Measurements from ENCODE around the gene HOXD9.

The HOXD9 gene

DNA sequence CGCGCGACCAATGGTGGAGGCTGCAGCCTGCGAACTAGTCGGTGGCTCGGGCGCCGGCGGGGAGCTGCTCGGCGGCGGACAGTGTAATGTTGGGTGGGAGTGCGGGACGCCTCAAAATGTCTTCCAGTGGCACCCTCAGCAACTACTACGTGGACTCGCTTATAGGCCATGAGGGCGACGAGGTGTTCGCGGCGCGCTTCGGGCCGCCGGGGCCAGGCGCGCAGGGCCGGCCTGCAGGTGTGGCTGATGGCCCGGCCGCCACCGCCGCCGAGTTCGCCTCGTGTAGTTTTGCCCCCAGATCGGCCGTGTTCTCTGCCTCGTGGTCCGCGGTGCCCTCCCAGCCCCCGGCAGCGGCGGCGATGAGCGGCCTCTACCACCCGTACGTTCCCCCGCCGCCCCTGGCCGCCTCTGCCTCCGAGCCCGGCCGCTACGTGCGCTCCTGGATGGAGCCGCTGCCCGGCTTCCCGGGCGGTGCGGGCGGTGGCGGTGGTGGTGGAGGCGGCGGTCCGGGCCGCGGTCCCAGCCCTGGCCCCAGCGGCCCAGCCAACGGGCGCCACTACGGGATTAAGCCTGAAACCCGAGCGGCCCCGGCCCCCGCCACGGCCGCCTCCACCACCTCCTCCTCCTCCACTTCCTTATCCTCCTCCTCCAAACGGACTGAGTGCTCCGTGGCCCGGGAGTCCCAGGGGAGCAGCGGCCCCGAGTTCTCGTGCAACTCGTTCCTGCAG, at the start of gene HOXD9:
TSS of gene HOXD9 (plus strand) at position 37 of the 728 bp plus-strand sequence. CDS start at position 87, 50 bp downstream.
- DNase-seq, result no peak

GRCh38 chr2:176072951-176073904, 49.3 kb upstream of the HOXD9 start:
- no peak for DNase-seq

DNA sequence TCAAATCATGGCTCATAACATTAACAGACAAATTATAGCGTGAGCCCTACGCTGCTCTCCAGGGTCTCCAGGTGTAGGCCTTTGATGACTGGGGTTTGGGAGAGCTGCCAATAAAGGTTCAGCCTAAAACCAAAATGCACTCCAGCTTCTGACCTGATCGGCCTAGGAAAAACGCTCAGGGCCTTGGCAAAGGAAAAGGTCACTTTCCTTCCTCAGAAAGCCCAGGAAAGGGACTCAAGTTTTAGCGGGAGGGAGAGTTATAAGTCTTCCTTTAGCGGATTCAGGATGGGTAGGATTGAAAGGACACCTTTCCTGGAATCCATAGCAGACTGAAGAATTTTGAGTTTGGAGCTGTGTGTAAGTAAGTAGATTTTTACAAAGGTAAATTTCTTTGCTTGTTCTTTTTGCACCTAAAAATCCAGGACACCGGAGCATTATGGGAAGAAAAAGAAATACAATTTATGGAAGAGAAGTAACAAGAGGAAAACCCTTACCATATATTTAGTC, 47.5 kb upstream of the HOXD9 start:
- no peak for DNase-seq

DNA sequence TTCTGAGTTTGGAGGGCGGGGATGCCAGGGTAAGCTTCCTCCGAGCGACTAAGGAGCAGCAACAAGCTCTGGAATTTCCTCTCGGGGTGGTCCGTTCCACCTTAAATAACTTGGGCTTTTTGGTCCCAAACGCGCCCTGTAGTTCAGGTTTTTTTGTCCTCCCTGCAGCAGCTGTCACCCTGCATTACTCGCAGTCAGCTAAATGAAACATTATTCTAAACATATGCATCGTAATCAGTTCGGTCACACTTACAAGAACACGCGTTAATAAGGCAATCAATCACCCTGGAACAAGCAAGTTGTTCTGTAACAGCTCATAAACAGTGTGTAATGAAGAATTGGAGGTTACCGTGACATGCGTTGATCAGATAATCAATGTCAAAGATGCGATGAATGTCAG, 47.0 kb upstream of the HOXD9 start:
- DNase-seq, result no peak

DNA sequence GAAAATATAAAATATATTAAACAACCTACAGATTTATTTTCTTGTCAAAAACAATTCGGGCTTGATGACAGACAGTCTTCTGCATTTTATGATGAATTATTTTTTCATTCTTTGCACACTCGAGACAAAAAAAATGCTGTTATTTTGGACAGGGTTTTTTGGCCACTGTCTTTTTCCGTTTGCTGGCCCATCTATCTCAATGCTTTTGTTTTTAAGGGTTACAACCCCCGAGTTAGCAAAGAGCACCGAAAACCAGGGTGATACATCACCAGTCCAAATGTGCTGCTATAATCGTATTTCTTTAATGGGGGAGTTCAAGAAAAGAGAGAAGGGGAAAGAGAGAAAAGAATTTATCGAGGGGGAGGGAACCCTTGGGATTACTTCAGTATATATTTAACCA, 46.5 kb upstream of the HOXD9 start:
- DNase-seq, result no peak

DNA sequence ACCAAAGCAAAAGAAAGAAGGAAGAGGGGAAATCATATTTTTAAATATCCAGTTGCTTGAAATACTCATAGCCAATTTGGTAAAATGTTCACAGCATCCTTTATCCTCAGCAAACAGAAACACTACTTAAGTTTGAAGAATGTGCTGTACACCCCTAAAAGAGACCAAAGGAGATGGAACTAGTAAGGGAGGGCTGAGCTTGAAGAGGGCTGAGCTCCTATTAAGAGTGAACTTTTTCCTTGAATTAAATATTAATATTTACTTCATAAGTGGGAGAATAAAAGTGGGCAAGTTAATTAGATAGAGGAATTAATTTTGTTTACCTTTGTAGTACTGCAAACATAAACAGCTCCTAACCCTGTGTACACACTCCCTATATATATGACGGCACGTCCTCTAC, 45.7 kb upstream of the HOXD9 start:
- no peak for DNase-seq

GRCh38 chr2:176078541-176079284, 43.8 kb upstream of the HOXD9 start:
- DNase-seq, result no peak

GRCh38 chr2:176079285-176079830, 43.2 kb upstream of the HOXD9 start:
- no peak for DNase-seq

DNA sequence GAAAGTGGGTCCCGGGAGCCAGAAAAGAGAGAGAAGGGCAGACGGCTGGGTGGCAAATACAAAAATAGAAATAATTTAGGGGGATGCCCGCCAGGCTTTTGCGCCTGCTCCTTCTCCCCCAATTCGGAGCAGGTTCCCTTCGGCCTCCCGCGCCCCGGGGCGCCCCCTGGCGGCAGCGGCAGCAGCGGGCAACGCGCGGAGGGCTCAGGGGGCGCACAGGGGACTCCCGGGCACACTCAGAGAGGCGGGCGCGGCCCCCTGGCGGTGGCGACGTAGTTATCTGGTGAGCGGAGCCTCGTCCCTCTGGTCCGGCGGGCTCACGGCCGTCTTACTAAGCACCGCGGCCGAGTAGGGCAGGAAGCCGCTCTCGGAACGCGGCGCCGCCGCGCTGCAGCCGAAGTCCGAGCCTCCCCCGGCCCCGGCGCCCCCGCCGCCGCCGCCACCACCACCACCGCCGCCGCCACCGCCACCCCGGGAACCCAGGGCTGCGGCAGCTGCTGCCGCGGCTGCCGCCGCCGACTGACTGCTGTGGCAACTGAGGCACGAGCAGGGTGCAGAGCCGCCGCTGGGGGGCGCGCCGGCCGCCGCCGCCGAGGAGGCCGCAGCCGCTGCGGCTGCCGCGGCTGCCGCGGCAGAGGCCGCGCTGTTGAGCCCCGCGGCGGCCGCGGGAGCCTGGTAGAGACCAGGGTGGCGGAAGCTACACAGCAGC, 42.5 kb upstream of the HOXD9 start:
- DNase-seq, result no peak

DNA sequence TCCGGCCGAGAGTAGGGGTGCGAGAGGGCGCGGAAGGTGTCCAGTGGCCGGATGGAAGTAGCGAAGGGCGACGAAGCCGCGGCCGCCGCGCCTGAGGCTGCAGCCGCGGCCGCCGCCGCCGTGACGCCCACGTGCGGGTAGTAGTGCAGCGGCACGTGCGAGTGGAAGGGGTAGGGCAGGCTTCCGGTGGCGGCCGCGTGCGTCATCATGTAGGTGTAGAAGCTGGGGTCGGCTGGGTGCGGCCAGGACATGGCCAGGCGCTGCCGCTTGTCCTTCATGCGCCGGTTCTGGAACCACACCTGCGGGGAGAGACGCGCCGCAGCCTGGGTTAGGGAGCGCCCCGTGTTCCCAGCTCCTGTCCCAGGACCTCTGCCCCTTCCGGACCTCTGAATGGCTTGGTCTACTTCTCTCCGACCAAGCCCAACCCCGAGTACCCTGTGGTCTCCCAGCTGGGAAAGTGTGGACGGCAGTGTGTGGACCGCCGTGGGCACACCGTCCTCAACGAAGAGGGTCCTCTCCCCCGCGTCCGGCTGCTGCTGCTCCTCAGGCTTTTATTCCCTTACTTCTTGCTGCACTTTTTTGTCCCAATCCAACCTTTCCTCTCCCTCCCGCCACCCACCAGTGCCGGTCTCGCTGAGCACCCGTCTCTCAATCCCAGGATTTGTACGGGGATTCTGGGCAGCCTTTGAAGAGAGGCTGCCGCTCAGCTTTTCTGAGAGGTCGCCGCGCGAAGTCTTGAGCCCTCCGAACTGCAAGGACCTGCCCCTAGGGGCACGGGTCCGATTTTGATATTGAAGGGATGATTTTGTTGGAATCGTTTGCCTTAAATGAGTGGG, 41.8 kb upstream of the HOXD9 start:
- DNase-seq, result no peak

GRCh38 chr2:176081376-176081836, 41.1 kb upstream of the HOXD9 start:
- DNase-seq, result no peak

DNA sequence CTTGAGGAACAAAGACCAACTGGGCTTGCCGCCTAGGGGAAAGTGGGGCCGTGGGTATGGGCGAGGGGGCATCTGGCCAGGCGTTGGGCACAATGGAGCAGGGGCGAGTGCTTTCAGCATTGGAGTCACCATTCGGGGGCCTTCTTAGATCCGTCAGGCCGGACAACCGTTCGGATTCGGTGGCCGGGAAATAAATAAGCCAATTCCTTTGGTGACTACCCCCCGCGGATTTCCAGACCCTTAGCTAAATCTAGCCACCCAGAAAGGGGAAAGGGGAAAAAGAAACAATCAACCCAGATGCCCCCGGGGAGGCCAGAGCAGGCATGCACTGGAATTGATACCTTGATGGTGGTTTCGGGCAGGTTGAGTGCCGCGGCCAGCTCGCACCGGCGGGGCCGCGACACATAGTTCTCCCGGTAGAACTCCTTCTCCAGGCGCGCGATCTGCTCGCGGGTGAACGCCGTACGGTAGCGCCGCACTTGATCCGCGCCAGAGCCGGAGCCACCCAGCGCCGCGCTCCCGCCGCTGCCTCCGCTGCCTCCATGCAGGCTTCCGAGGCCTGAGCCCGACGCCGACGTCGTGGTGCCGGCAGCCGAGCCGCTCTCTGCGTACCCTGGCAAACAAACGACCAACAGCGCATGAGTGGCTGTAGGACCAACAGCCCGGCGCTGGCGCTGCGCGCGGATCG, 40.5 kb upstream of the HOXD9 start:
- DNase-seq, result no peak

DNA sequence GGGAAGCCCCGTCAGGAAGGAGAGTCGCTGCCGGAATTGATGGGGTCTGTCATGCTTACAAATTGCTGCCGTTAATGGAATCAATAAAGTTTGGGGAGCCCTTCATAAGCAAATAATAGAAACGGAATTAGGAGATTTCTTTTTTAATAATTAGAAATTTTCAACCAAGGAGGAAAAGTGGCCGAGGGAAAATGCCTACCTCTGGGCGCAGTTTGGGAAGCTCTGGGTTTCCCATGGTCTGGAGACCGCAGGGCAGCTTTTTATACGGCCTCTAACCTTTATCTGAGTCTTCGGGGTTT, 40.0 kb upstream of the HOXD9 start:
- no peak for DNase-seq

- no peak for DNase-seq
Observed at GRCh38 chr2:176082824-176083751, 39.4 kb upstream of the HOXD9 start.

- no peak for DNase-seq
Observed at GRCh38 chr2:176083796-176084261, 38.7 kb upstream of the HOXD9 start, which contains the start of gene EVX2. Gene EVX2 (minus strand): TSS chr2:176083962. CDS start chr2:176083776, 186 bp downstream.

DNA sequence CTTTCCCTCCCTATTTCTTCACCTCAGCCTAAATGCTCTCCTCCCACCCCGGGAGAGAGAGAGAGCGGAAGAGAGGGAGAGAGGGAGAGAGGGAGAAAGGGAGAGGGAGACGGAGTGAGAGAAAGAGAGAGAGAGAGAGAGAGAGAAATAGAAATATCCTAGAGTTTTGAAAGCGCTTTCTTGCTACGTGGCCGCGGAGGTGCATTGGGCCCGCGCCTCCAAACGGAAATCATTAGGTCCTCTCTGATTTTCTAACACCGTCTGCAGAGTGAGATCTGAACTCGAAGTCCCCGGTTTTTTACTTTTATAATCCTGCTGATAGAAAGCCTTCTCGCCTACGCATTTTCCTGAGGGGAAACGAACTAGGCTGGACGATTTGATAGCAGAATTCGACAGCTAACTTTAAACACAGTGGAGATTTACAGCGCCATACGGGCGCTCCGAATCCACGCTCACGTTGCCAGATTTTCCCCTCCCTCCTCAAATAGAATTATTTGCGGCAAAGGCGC, 37.9 kb upstream of the HOXD9 start:
- no peak for DNase-seq

- DNase-seq, result no peak
Observed at GRCh38 chr2:176085120-176085788, 37.3 kb upstream of the HOXD9 start.

Measured in HCEC 1CT (cell line).